SK-N-SH (cell line): ENCODE results near the gene TFAP2A. TPM values are rescaled to one million over a fixed set of nuclear protein-coding genes. Genes with fewer than 3 reads are reported as not detected.

Source experiments
- CTCF ChIA-PET: fragments of 300-600, 350-600 bp; formaldehyde crosslinking; extraction: SDS; loops from one replicate; lab custom pipeline; 2021; lab: Yijun Ruan, JAX
- POLR2A ChIA-PET: fragments of 350-600 bp; sonication (Branson Sonifier 250); formaldehyde crosslinking; extraction: SDS; loops from one replicate; lab custom pipeline; 2020; ENCODE audit warnings: antibody characterized with exemption, inconsistent platforms; lab: Yijun Ruan, JAX
- DNase-seq: peaks from one replicate; pipeline ENCODE4 v3.0.0; 2012
- H2AFZ ChIP-seq: fragments of 200-600 bp; sonication (generic); 2 replicates; pipeline ENCODE4 v1.8.1; 2016; ENCODE audit warnings: antibody characterized with exemption, mild to moderate bottlenecking, low read depth
- H3F3A ChIP-seq: fragments of 200-600 bp; sonication (generic); replicated peaks from 2 replicates; pipeline ENCODE3; 2016; ENCODE audit warnings: antibody characterized with exemption, mild to moderate bottlenecking; ENCODE audit not compliant: insufficient read depth
- H3K27ac ChIP-seq, 2 experiments: fragments of 200-500 bp in 1 of 2; fragments of 200-600 bp in 1 of 2; sonication (Bioruptor generic) in 1 of 2; sonication (generic), shearing (Covaris generic) in 1 of 2; 2 replicates each; pipeline versions ENCODE4 v1.5.1 to v1.6.1; 2014 to 2016; ENCODE audit warnings: low read depth in 2 of 2, inconsistent platforms in 1 of 2, low read length in 1 of 2, mild to moderate bottlenecking in 1 of 2, mixed read lengths in 1 of 2
- H3K27me3 ChIP-seq: fragments of 200-600 bp; sonication (generic), shearing (Covaris generic); 2 replicates; pipeline ENCODE4 v1.6.1; 2016; ENCODE audit warnings: mixed run types; ENCODE audit not compliant: insufficient read depth
- H3K36me3 ChIP-seq, 2 experiments: fragments of 200-500 bp in 1 of 2; fragments of 200-600 bp in 1 of 2; sonication (Bioruptor generic) in 1 of 2; sonication (generic) in 1 of 2; replicated peaks in 1 of 2; 2 replicates each; pipeline versions ENCODE3 to v1.5.1; 2014 to 2016; ENCODE audit warnings: low read length in 1 of 2, mild to moderate bottlenecking in 1 of 2; ENCODE audit not compliant: insufficient read depth in 2 of 2, control insufficient read depth in 1 of 2
- H3K4me1 ChIP-seq, 2 experiments: fragments of 200-500 bp in 1 of 2; fragments of 200-600 bp in 1 of 2; sonication (Bioruptor generic) in 1 of 2; sonication (generic), shearing (Covaris generic) in 1 of 2; 2 replicates each; pipeline versions ENCODE4 v1.5.1 to v1.6.1; 2014 to 2016; ENCODE audit warnings: low read depth in 1 of 2, low read length in 1 of 2, mixed run types in 1 of 2; ENCODE audit not compliant: insufficient read depth in 2 of 2, control insufficient read depth in 1 of 2
- H3K4me2 ChIP-seq: fragments of 200-600 bp; sonication (generic), shearing (Covaris generic); 2 replicates; pipeline ENCODE4 v1.6.1; 2017; ENCODE audit warnings: mixed run types
- H3K4me3 ChIP-seq, 2 experiments: fragments of 200-500 bp in 1 of 2; fragments of 200-600 bp in 1 of 2; sonication (Bioruptor generic) in 1 of 2; sonication (generic), shearing (Covaris generic) in 1 of 2; 2 replicates each; pipeline versions ENCODE4 v1.5.1 to v1.8.1; 2014 to 2016; ENCODE audit warnings: low read depth in 2 of 2, inconsistent platforms in 1 of 2, low read length in 1 of 2, mild to moderate bottlenecking in 1 of 2, mixed read lengths in 1 of 2, moderate library complexity in 1 of 2
- H3K79me2 ChIP-seq: fragments of 200-600 bp; sonication (generic); 2 replicates; pipeline ENCODE4 v1.8.1; 2017; ENCODE audit warnings: mild to moderate bottlenecking; ENCODE audit not compliant: insufficient read depth
- H3K9ac ChIP-seq: fragments of 200-600 bp; sonication (generic); 2 replicates; pipeline ENCODE4 v1.6.1; 2017; ENCODE audit warnings: mixed run types
- H3K9me2 ChIP-seq: fragments of 200-600 bp; sonication (generic); 2 replicates; pipeline ENCODE4 v1.6.1; 2017; ENCODE audit warnings: mixed run types
- H3K9me3 ChIP-seq: fragments of 200-600 bp; sonication (generic); 2 replicates; pipeline ENCODE4 v1.6.1; 2017; ENCODE audit warnings: mixed run types, mild to moderate bottlenecking, moderate library complexity
- H4K20me1 ChIP-seq: fragments of 200-600 bp; sonication (generic); 2 replicates; pipeline ENCODE4 v1.6.1; 2017; ENCODE audit warnings: mild to moderate bottlenecking, mixed run types; ENCODE audit not compliant: insufficient read depth
- CTCF ChIP-seq: fragments of 200-600 bp; sonication (generic); IDR thresholded peaks from 2 replicates; pipeline ENCODE4 v1.6.1; 2017; ENCODE audit warnings: antibody characterized with exemption, mild to moderate bottlenecking, moderate library complexity
- ELF1 ChIP-seq: IDR thresholded peaks from 2 replicates; pipeline ENCODE4 v1.4.0; 2012
- EP300 ChIP-seq, 2 experiments: IDR thresholded peaks; 2 replicates each; pipeline versions ENCODE4 v1.4.0 to v1.6.1; 2012; ENCODE audit warnings: borderline replicate concordance in 1 of 2, low read depth in 1 of 2, low read length in 1 of 2
- FOSL2 ChIP-seq: IDR thresholded peaks from 2 replicates; pipeline ENCODE4 v1.4.0; 2012; ENCODE audit warnings: low read depth, mild to moderate bottlenecking, moderate library complexity, borderline replicate concordance
- FOXJ3 ChIP-seq: sonication (generic); formaldehyde crosslinking; IDR thresholded peaks from 2 replicates; pipeline ENCODE4 v1.5.1; 2020; ENCODE audit warnings: mild to moderate bottlenecking, missing genetic modification reagents
- FOXM1 ChIP-seq: IDR thresholded peaks from 2 replicates; pipeline ENCODE4 v1.4.0; 2012; ENCODE audit warnings: low read depth, mild to moderate bottlenecking
- GABPA ChIP-seq: IDR thresholded peaks from 2 replicates; pipeline ENCODE4 v1.4.0; 2012; ENCODE audit warnings: low read depth, mild to moderate bottlenecking
- IRF3 ChIP-seq: fragments of 150-350 bp; IDR thresholded peaks from 2 replicates; pipeline ENCODE4 v1.6.1; 2016; ENCODE audit warnings: mild to moderate bottlenecking, low read depth, low read length
- MAX ChIP-seq: IDR thresholded peaks from 2 replicates; pipeline ENCODE4 v1.4.0; 2012; ENCODE audit warnings: low read depth
- MEF2A ChIP-seq: IDR thresholded peaks from 2 replicates; pipeline ENCODE4 v1.4.0; 2012; ENCODE audit warnings: low read depth, borderline replicate concordance
- NFIC ChIP-seq: IDR thresholded peaks from 2 replicates; pipeline ENCODE4 v1.4.0; 2012; ENCODE audit warnings: borderline replicate concordance
- NRF1 ChIP-seq: IDR thresholded peaks from 2 replicates; pipeline ENCODE4 v1.6.1; 2012; ENCODE audit warnings: low read depth, mild to moderate bottlenecking, low read length
- PBX3 ChIP-seq: IDR thresholded peaks from 2 replicates; pipeline ENCODE4; 2012
- POLR2AphosphoS5 ChIP-seq: IDR thresholded peaks from 2 replicates; pipeline ENCODE4 v1.6.1; 2012; ENCODE audit warnings: low read depth, low read length
- RAD21 ChIP-seq: IDR thresholded peaks from 2 replicates; pipeline ENCODE4 v1.6.1; 2012; ENCODE audit warnings: mild to moderate bottlenecking, low read length
- REST ChIP-seq: IDR thresholded peaks from 2 replicates; pipeline ENCODE4 v1.6.1; 2012; ENCODE audit warnings: mild to moderate bottlenecking, low read depth, low read length, moderate library complexity
- RFX5 ChIP-seq: IDR thresholded peaks from 2 replicates; pipeline ENCODE4 v1.6.1; 2012; ENCODE audit warnings: mild to moderate bottlenecking, improper control_type of control experiment, low read length
- RXRA ChIP-seq: IDR thresholded peaks from 2 replicates; pipeline ENCODE4 v1.4.0; 2012; ENCODE audit warnings: low read depth, mild to moderate bottlenecking, borderline replicate concordance
- SIN3A ChIP-seq: IDR thresholded peaks from 2 replicates; pipeline ENCODE4 v1.6.1; 2012; ENCODE audit warnings: low read depth, mild to moderate bottlenecking, low read length, moderate library complexity, borderline replicate concordance
- TCF12 ChIP-seq: IDR thresholded peaks from 2 replicates; pipeline ENCODE4 v1.4.0; 2012
- USF2 ChIP-seq: fragments of 150-350 bp; IDR thresholded peaks from 2 replicates; pipeline ENCODE4 v1.6.1; 2017; ENCODE audit warnings: antibody characterized with exemption, low read length, low read depth, borderline replicate concordance
- WGBS: methylation state at CpG from one replicate; pipeline ENCODE4 v1.1.6; 2017; ENCODE audit warnings: low lambda C conversion rate; 5-methylcytosine and 5-hydroxymethylcytosine counted together
- polyA plus RNA-seq, 3 experiments: library from polyadenylated mRNA; depleted of rRNA; stranded (reverse); fragments of >200 nt; gene quantifications; 2 replicates each; pipeline ENCODE4 v1.2.3, GENCODE V29; 2012

TFAP2A gene
- polyA plus RNA-seq, 1 of the 3 experiments (the other 2 are of a cell fraction) = 0.07 TPM

GRCh38 chr6:10404107-10404798, 10.6 kb downstream of the TFAP2A start:
- Histone ChIP-seq H3F3A (peaks cover 16% of the 10 kb centered on the region), H3K27me3 (peaks cover 44% of the 10 kb centered on the region), H3K9ac (no peak overlapping the region), H3K27ac (no peak overlapping the region), H4K20me1 (no peaks in the 10 kb centered on the region), H3K36me3 (no peaks in the 10 kb centered on the region), H3K4me2 (peak overlapping the region; percentile 91), H3K79me2 (no peaks in the 10 kb centered on the region), H3K9me2 (no peaks in the 10 kb centered on the region), H2AFZ (peak overlapping the region; percentile 97), H3K4me3 (peak overlapping the region; percentile 64 to 81), H3K4me1 (peaks cover 5 to 8% of the 10 kb centered on the region in 2 experiments; a peak in 2 of 4 replicates), H3K9me3 (no peaks in the 10 kb centered on the region)
- peak; percentile 99 for DNase-seq
- ChIA-PET POLR2A (interaction anchor here (0.6 kb wide), 1 partner anchor 158 kb away, joined by 3 read pairs; no protein-coding TSS in a partner anchor), CTCF (no interaction called here)
- no peak for TF ChIP-seq IRF3
- TF ChIP-seq FOSL2 = no peak
- TF ChIP-seq FOXM1 = no peak
- TF ChIP-seq ELF1 = no peak
- TF ChIP-seq SIN3A = no peak
- peak; percentile 73 for TF ChIP-seq GABPA
- no peak for TF ChIP-seq TCF12
- TF ChIP-seq EP300 (IDR thresholded peaks at IDR 0.05; ENCODE audit: borderline replicate concordance in 1 of 2, low read depth in 1 of 2, low read length in 1 of 2) = no peak
- TF ChIP-seq REST = no peak
- TF ChIP-seq PBX3 = no peak
- TF ChIP-seq RXRA = no peak
- TF ChIP-seq MEF2A = no peak
- TF ChIP-seq RFX5 = no peak
- peak; percentile 80; the same call in 1 of the 2 replicates for TF ChIP-seq MAX
- peak; percentile 86 for TF ChIP-seq NRF1
- peak; percentile 24; the same call in 1 of the 2 replicates for TF ChIP-seq NFIC
- peak; percentile 39 for TF ChIP-seq RAD21
- no peak for TF ChIP-seq FOXJ3 (CRISPR knock-in tag)
- no peak for TF ChIP-seq USF2
- no peak; the same call in 1 of the 2 replicates for TF ChIP-seq CTCF
- 0 out of 2 replicates have a peak, but pooled peaks have one; percentile 15 for TF ChIP-seq POLR2AphosphoS5
- 0% methylated on average over 2 of the region's 87 CpGs for WGBS
